ENCODE measurements around the gene FBXW7.

DNA sequence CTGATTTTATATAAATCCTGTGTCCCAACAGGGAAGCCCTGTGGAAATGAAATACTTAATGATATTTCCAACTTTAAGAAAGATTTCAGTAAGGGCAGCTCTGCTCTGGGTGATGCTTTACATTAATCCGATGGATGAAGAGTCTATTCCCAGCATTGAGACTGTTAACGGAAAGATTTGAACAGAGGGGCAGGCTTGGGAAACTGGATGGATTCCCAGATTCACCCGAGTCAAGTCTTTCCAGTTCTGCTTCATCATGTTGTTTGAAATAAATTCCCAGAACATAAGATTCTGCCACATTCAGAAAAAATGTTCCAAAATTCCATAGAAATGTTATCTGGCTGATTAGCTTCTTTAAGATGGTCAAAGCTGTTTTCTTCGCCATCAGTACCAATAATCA is 246.0 kb downstream of the FBXW7 start:
- no peak for TF ChIP-seq PPARA (CRISPR knock-in tag; IDR thresholded peaks at IDR 0.05; ENCODE audit: borderline replicate concordance)
- TF ChIP-seq, protein P1, sequence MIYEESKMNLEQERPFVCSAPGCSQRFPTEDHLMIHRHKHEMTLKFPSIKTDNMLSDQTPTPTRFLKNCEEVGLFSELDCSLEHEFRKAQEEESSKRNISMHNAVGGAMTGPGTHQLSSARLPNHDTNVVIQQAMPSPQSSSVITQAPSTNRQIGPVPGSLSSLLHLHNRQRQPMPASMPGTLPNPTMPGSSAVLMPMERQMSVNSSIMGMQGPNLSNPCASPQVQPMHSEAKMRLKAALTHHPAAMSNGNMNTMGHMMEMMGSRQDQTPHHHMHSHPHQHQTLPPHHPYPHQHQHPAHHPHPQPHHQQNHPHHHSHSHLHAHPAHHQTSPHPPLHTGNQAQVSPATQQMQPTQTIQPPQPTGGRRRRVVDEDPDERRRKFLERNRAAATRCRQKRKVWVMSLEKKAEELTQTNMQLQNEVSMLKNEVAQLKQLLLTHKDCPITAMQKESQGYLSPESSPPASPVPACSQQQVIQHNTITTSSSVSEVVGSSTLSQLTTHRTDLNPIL (CRISPR knock-in tag; IDR thresholded peaks at IDR 0.05; ENCODE audit: low read depth): no peak
